ENCODE results near the gene PPFIBP1. TPM values are rescaled to one million over a fixed set of nuclear protein-coding genes. Genes with fewer than 3 reads are reported as not detected.
"Not testable (repeated sequence)": the region's sequence is repeated elsewhere in the genome, so short reads cannot be mapped to it uniquely, and the experiment has no call there.

Gene PPFIBP1
- total RNA-seq, 1 donor, result 131 TPM

DNA sequence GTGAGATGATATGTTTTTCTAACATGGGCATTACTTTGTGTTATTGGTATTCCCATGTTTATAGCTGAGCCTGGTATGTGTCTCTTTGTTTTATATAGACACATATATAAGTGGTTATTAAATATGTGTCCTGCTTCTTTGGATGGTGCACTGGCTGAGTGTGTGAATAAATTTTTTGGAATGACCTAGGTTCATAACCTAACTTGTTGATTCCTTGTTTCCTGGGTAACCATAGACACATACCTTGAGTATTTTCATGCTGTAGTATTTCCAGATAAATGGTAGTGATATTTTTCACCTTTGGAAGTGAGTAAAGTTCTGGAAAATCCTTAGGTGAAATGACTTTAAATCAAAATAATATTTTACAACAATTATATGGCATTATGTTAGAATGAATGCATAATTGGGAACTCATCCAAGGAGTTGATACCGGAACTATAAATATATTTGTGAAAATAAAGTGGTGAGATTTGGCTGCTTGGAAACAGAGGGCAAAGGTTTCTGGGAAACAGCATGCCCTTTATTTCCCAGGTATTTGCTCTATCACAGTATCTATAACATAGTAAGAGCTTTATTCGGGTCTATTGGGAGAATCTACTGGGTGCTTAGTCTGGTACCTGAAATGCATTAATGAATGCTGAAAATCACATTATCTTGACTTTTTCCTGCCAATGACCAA lies 107.9 kb downstream of the PPFIBP1 start:
- no peak for DNase-seq (ENCODE audit: low read depth)
- TF ChIP-seq, protein P1, sequence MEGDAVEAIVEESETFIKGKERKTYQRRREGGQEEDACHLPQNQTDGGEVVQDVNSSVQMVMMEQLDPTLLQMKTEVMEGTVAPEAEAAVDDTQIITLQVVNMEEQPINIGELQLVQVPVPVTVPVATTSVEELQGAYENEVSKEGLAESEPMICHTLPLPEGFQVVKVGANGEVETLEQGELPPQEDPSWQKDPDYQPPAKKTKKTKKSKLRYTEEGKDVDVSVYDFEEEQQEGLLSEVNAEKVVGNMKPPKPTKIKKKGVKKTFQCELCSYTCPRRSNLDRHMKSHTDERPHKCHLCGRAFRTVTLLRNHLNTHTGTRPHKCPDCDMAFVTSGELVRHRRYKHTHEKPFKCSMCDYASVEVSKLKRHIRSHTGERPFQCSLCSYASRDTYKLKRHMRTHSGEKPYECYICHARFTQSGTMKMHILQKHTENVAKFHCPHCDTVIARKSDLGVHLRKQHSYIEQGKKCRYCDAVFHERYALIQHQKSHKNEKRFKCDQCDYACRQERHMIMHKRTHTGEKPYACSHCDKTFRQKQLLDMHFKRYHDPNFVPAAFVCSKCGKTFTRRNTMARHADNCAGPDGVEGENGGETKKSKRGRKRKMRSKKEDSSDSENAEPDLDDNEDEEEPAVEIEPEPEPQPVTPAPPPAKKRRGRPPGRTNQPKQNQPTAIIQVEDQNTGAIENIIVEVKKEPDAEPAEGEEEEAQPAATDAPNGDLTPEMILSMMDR (IDR thresholded peaks at IDR 0.05; ENCODE audit: insufficient read depth, low read length), result no peak
- no peak overlapping the region for H3K4me3 ChIP-seq (ENCODE audit: low read depth, low read length)

DNA sequence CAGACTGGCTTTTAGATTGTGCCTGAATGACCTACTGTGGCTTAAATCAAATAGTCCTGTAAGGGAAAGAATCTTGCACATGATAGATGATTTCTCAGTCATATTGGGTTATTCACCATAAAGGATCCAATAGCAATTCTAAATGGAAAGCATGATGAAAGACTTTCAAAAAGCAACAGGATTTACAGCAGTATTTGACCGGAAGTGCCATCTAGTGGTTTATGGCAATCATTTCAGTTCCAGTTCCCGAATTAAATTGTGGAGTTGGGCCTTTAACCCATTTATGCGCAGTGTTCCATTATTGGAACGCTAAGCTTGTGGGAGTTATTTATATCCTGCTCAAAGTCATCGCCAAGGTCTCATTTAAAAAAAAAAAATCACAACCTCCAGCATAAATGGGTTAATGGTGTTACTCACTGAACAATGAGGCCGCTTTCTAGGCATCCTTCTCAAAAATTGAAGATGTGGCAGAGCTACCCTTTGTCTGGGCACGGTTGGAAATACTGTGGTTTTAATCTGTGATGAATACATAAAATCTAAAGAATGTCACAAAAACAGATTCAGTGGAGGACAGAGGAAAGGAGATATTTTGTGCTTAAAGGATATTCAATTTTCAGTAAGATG lies 111.5 kb downstream of the PPFIBP1 start:
- no peak overlapping the region for H3K4me3 ChIP-seq (ENCODE audit: low read depth, low read length)
- TF ChIP-seq, protein P1 (IDR thresholded peaks at IDR 0.05; ENCODE audit: insufficient read depth, low read length), result peak; percentile 61
- DNase-seq (ENCODE audit: low read depth), result peak; percentile 83

DNA sequence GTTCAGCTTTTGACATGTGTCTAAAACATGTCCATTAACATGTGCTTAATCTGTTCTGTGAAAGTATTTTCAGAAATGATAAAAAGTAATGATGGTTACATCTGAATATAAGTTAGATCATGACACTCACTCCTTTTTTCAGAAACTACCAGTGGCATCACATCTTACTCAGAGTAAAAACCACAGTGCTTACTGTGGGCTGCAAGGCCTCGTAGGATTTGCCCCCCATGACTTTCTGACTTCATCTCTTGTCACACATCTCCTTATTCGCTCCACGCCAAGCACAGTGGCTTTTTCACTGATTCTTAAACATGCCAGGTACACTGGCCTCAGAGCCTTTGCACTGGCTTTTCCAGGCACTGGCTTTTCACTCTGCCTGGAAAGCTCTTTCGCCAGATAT lies 112.6 kb downstream of the PPFIBP1 start:
- DNase-seq (ENCODE audit: low read depth); H3K4me3 ChIP-seq (ENCODE audit: low read depth, low read length): not testable (repeated sequence)

DNA sequence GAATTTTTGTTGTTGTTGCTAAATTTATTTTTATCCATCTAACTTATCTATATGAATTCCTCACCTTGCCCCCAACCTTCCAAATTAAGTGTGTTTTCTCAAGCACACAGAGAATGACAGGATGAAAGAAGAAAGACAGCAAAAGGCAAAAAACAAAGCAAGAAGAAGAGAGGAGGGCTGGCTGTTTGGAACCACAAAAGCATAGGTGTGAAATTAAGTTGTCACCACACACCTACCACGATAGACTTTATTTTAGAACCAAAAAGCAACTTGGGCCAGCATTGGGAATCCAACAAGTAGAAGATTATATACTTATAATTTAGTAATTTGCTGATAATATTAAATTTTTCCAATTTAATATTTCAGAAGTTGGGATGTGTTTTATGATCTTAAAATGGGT lies 113.5 kb downstream of the PPFIBP1 start:
- TF ChIP-seq, protein P1 (IDR thresholded peaks at IDR 0.05; ENCODE audit: insufficient read depth, low read length), result no peak
- H3K4me3 ChIP-seq (ENCODE audit: low read depth, low read length), result no peak overlapping the region
- DNase-seq (ENCODE audit: low read depth), result no peak

DNA sequence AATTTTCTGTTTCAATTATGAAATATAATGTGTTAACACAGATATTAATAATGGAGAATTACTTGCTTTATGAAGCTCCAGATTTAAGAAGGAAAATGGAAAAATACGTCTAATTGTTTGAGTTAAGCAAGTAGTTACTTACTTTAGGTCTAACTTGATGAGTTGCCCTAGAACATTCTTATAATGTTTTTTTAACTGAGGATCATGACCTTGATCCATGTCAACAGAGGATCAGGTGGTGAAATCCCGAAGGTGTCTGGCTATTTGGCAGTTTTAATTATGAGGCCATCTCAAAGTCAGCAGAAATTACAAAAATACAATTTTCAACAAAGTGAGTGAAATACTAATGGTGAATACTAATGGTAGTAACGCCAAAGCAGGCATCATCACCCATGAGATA lies 115.3 kb downstream of the PPFIBP1 start:
- no peak for DNase-seq (ENCODE audit: low read depth)
- no peak overlapping the region for H3K4me3 ChIP-seq (ENCODE audit: low read depth, low read length)

DNA sequence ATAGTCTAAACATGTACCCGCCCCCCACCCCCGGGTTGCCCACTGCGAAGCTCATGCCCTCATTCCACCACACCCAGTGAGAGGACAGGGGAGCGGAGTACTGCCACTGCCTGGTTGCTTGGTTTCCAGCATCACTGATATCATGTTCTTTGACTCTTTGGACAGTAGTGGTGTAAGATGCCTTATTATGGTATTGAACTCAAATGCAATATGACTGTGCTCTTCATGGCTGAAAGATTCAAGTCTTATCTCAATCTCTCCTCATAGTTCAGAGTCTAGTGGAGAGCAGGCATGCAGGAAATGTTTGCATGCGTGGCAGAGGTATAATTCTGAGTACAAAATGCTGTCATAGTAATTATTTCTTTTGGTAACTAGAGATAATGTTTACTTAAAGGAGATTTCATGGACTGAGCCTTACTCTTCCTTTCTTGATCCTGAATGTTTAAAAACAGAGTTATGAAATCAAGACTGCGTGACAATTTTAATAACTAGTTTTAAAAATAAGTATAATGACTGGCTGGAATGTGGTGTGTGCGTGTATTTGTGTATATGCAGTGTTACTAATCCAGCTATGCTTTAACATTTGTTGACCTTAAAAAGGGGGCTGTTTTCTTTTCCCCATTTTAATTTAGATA lies 116.7 kb downstream of the PPFIBP1 start:
- not testable (repeated sequence) for DNase-seq (ENCODE audit: low read depth); H3K4me3 ChIP-seq (ENCODE audit: low read depth, low read length)

More for the DNA sequence above, 115.3 kb downstream of the PPFIBP1 start:
- TF ChIP-seq, protein P1 (IDR thresholded peaks at IDR 0.05; ENCODE audit: insufficient read depth, low read length), result no peak

DNA sequence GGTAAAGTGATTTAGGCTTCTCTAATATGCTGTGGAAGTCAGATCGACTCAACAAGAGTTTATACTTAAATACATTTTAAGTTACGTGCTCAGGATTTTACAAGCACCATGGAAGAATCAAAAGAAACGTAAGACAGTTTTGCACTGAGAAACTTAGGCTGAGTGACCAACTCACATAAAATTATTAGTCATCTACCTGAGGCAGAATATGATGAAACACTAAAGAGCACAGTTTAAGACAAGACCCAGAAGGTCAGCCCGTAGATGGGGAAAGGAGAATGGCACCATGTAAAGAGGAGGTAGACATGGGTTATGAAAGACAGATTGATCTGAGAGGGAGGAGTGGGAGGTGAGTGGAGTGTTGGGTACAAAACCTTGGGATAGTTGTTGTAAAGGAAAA lies 118.4 kb downstream of the PPFIBP1 start:
- DNase-seq (ENCODE audit: low read depth); H3K4me3 ChIP-seq (ENCODE audit: low read depth, low read length): not testable (repeated sequence)

DNA sequence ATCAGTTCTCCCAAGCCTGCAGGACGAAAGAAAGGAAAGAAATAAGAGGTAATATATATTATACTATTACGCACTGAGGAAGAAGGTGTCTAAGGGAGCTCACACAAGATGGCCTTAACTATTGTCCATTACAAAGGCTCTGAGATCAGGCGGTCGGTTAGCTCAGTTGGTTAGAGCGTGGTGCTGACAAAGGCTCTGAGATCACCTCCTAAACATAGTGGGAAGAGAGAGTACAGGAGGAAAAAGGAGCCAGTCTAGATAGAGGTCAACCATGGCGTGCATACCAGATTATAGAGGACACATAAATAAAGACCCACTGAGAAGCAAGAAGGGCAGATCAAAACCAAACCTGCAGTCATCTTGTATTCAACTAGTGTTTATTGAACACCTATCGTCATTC lies 118.9 kb downstream of the PPFIBP1 start:
- not testable (repeated sequence) for H3K4me3 ChIP-seq (ENCODE audit: low read depth, low read length); DNase-seq (ENCODE audit: low read depth)

Data from fibroblast of the aortic adventitia (primary cell).